22Rv1 (cell line): Measurements from ENCODE around the gene C3orf33.

ENCODE experiments used
- CTCF ChIP-seq: fragments of 450-650 bp; IDR thresholded peaks from 2 replicates; pipeline ENCODE4 v1.5.1; 2017; ENCODE audit warnings: mild to moderate bottlenecking
- ZFX ChIP-seq: fragments of 450-650 bp; IDR thresholded peaks from 2 replicates; pipeline ENCODE4 v1.6.1; 2017; ENCODE audit warnings: antibody characterized with exemption, borderline replicate concordance

- TF ChIP-seq CTCF (no peak), ZFX (no peak)
Measured at GRCh38 chr3:155847993-155848392, 41.9 kb upstream of the C3orf33 start.
